ENCODE measurements around the gene PGAP3.

DNA sequence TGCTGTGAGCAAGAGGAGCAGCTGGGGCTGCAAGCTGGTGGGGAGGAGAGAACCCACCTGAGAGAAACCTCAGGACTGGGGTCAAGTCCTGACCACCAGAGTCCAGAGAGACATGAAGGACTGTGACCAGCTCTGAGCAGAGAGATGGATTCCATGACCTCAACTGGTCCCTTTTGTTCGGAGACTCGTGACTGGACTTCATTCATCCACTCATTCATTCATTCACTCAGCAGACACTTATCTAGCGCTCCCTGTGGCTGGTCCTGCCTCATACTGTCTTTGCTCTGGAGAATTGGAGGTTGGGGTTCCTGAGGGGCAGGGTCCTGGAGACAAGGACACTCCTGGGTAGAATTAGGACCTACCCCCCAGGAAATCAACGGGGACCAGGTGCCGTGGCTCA lies 16.1 kb upstream of the PGAP3 start:
- no peak for TF ChIP-seq EP300 (IDR thresholded peaks at IDR 0.05; ENCODE audit: low read depth)
- TF ChIP-seq POLR2A (IDR thresholded peaks at IDR 0.05), result no peak

All from transverse colon (tissue), 1 donor.